A549 (cell line): ENCODE results near the gene RBM24. TPM values are rescaled to one million over a fixed set of nuclear protein-coding genes. Genes with fewer than 3 reads are reported as not detected.

Experiments
- ATAC-seq, 2 experiments: fragments of 200-7000 bp in 1 of 2; fragments of >200 bp in 1 of 2; cut with Nextera tagmentation in 1 of 2; cut with Tn5 transposase in 1 of 2; 3 replicates each; pipeline versions ENCODE4 v1.8.0 to v1.9.1; 2018 to 2020; ENCODE audit warnings: mild to moderate bottlenecking in 1 of 2, moderate library complexity in 1 of 2
- CTCF ChIA-PET: fragments of 300-600 bp; sonication (Branson Sonifier 250); formaldehyde crosslinking; extraction: SDS; loops from one replicate; lab custom pipeline; 2021; ENCODE audit warnings: antibody characterized with exemption, inconsistent platforms; lab: Yijun Ruan, JAX
- POLR2A ChIA-PET: fragments of 350-600 bp; formaldehyde crosslinking; extraction: SDS; loops from one replicate; lab custom pipeline; 2021; ENCODE audit warnings: antibody characterized with exemption, inconsistent platforms; lab: Yijun Ruan, JAX
- DNase-seq, 2 experiments: peaks; one replicate each; pipeline versions ENCODE4 v3.0.0 to v3.0.0-alpha.2; 2011 to 2016; ENCODE audit warnings: low read depth in 1 of 2, low spot score in 1 of 2
- FAIRE-seq: peaks from 2 replicates; lab custom pipeline; 2011; peaks lifted over from hg19 to GRCh38; lab: Jason Lieb, UNC
- H3K27ac ChIP-seq, 2 experiments: fragments of >200 bp; sonication (Bioruptor Twin); formaldehyde crosslinking; 3 replicates each; pipeline ENCODE4 v1.5.1; 2016 to 2017
- H3K4me1 ChIP-seq: fragments of >200 bp; sonication (Bioruptor Twin); formaldehyde crosslinking; 3 replicates; pipeline ENCODE4 v1.6.1; 2016
- H3K4me2 ChIP-seq: fragments of >200 bp; sonication (Bioruptor Twin); formaldehyde crosslinking; 3 replicates; pipeline ENCODE4 v1.6.1; 2016
- H3K4me3 ChIP-seq: fragments of >200 bp; sonication (Bioruptor Twin); formaldehyde crosslinking; 3 replicates; pipeline ENCODE4 v1.5.1; 2016
- H3K9me3 ChIP-seq: fragments of >200 bp; sonication (Bioruptor Twin); formaldehyde crosslinking; 3 replicates; pipeline ENCODE4 v1.6.1; 2016
- BCL3 ChIP-seq: fragments of >200 bp; sonication (Bioruptor Twin); formaldehyde crosslinking; IDR thresholded peaks from 3 replicates; pipeline ENCODE4 v1.6.1; 2016
- EHF ChIP-seq: fragments of 250-450 bp; sonication (Bioruptor Pico); IDR thresholded peaks from 2 replicates; pipeline ENCODE4 v1.5.0; 2020; ENCODE audit warnings: mild to moderate bottlenecking
- EP300 ChIP-seq, 2 experiments: fragments of >200 bp; sonication (Bioruptor Twin); formaldehyde crosslinking; IDR thresholded peaks; 2 replicates in 1 of 2; 3 replicates in 1 of 2; pipeline ENCODE4 v1.6.1; 2016 to 2017
- FOXS1 ChIP-seq: fragments of 250-450 bp; sonication (Bioruptor Pico); IDR thresholded peaks from 2 replicates; pipeline ENCODE4 v1.5.0; 2020; ENCODE audit warnings: mild to moderate bottlenecking, moderate library complexity
- HDAC2 ChIP-seq: fragments of 200-600 bp; sonication (generic); IDR thresholded peaks from 2 replicates; pipeline ENCODE4 v1.6.1; 2016
- HMGXB4 ChIP-seq: fragments of 250-450 bp; sonication (Bioruptor Pico); IDR thresholded peaks from 2 replicates; pipeline ENCODE4 v1.5.0; 2021; ENCODE audit warnings: mild to moderate bottlenecking, moderate library complexity, borderline replicate concordance
- MAFK ChIP-seq: fragments of 450-650 bp; IDR thresholded peaks from 2 replicates; pipeline ENCODE4 v1.6.1; 2014; ENCODE audit not compliant: partially characterized antibody
- PBX3 ChIP-seq: IDR thresholded peaks from 2 replicates; pipeline ENCODE4 v1.6.1; 2012
- RAD21 ChIP-seq, 2 experiments: fragments of >200 bp in 1 of 2; sonication (Bioruptor Twin) in 1 of 2; formaldehyde crosslinking in 1 of 2; IDR thresholded peaks in 1 of 2; conservative IDR thresholded peaks in 1 of 2; 2 replicates in 1 of 2; 3 replicates in 1 of 2; pipeline ENCODE4 v1.6.1; 2012 to 2018; ENCODE audit warnings: inconsistent platforms in 1 of 2
- RNF2 ChIP-seq: fragments of 200-600 bp; sonication (generic); IDR thresholded peaks from 2 replicates; pipeline ENCODE4 v1.6.1; 2016; ENCODE audit warnings: low read depth, mild to moderate bottlenecking, antibody characterized with exemption, moderate library complexity, borderline replicate concordance
- SREBF2 ChIP-seq: fragments of 450-650 bp; IDR thresholded peaks from 2 replicates; pipeline ENCODE4 v1.6.1; 2014; ENCODE audit warnings: mild to moderate bottlenecking, moderate library complexity
- TP53 ChIP-seq: fragments of 250-450 bp; sonication (Bioruptor Pico); IDR thresholded peaks from 2 replicates; pipeline ENCODE4 v1.5.0; 2021; ENCODE audit warnings: mild to moderate bottlenecking, moderate library complexity
- ZNF302 ChIP-seq: fragments of 250-450 bp; sonication (Bioruptor Pico); IDR thresholded peaks from 2 replicates; pipeline ENCODE4 v1.9.0; 2021; ENCODE audit warnings: inconsistent platforms, mild to moderate bottlenecking, moderate library complexity
- ZSCAN20 ChIP-seq: fragments of 250-450 bp; sonication (Bioruptor Pico); IDR thresholded peaks from 2 replicates; pipeline ENCODE4 v1.8.0; 2022; ENCODE audit warnings: mild to moderate bottlenecking, moderate library complexity
- WGBS: methylation state at CpG from one replicate; pipeline ENCODE4 v1.1.6; 2017; ENCODE audit errors: missing lambda C conversion rate; 5-methylcytosine and 5-hydroxymethylcytosine counted together
- polyA plus RNA-seq, 4 experiments: library from polyadenylated mRNA; depleted of rRNA in 3 of 4; stranded (reverse); fragments of >200 nt; fragmentation: RNase III in 1 of 4; extraction: RNeasy Plus Mini Kit Qiagen cat#74134 plus additional on column Dnase treatment in 1 of 4; gene quantifications; 2 replicates in 3 of 4; 3 replicates in 1 of 4; pipeline ENCODE4 v1.2.3, GENCODE V29; 2011 to 2017
- TF ChIP-seq, protein P1 (sequence below): fragments of 200-600 bp; sonication (generic); IDR thresholded peaks from 2 replicates; pipeline ENCODE4 v1.6.1; 2016; ENCODE audit warnings: antibody characterized with exemption, mild to moderate bottlenecking, moderate library complexity

The RBM24 gene
- polyA plus RNA-seq, 2 of the 4 experiments (the other 2 are of a cell fraction) = 13.7 to 27.5 TPM

DNA sequence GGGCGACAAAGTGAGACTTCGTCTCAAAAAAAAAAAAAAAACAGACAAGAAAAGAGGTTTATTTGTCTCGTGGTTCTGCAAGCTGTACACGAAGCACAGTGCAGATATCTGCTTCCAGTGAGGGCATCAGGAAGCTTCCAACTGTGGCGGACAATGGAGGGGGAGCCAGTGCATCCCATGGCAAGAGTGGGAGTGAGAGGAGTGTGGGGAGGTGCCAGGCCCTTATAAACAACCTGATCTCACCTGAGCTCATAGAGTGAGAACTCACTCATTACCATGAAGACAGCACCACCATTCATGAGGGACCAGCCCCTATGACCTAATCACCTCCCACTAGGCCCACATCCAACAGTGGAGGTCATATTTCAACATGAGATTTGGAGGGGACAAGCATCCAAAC is 19.5 kb downstream of the RBM24 start:
- no peak overlapping the region for H3K4me3 ChIP-seq
- no peaks in the 10 kb centered on the region for H3K9me3 ChIP-seq
- no peak for ATAC-seq
- no peaks in the 10 kb centered on the region for H3K4me1 ChIP-seq
- ChIA-PET POLR2A (no interaction called here), CTCF (interaction anchor here (0.6 to 1.0 kb wide), 3 partner anchors 48 to 1676 kb away, joined by 3 read pairs; no protein-coding TSS in a partner anchor)
- no peak for FAIRE-seq
- H3K27ac ChIP-seq = no peak overlapping the region
- TF ChIP-seq EHF (no peak), PBX3 (no peak)
- WGBS = 71% methylated on average over 5 of the region's 5 CpGs
- H3K4me2 ChIP-seq = no peak overlapping the region
- DNase-seq = no peak

- no peak for FAIRE-seq
- H3K27ac ChIP-seq = no peak overlapping the region
- POLR2A ChIA-PET = no interaction called here
- CTCF ChIA-PET = interaction anchor here (0.8 kb wide), 1 partner anchor 23 kb away, joined by 3 read pairs; the partner anchor contains the start of gene RBM24
- no peak for DNase-seq
- H3K4me2 ChIP-seq = no peak overlapping the region
- ATAC-seq = no peak
- no peaks in the 10 kb centered on the region for H3K4me1 ChIP-seq
- no peak overlapping the region for H3K4me3 ChIP-seq
- H3K9me3 ChIP-seq = no peaks in the 10 kb centered on the region
- TF ChIP-seq BCL3 = no peak
- no peak for TF ChIP-seq MAFK
- no peak for TF ChIP-seq SREBF2
- no peak for TF ChIP-seq RAD21 (conservative IDR thresholded peaks at IDR 0.05 in 1 of 2, IDR thresholded peaks at IDR 0.05 in 1 of 2)
- TF ChIP-seq FOXS1 (CRISPR knock-in tag) = no peak
- no peak for TF ChIP-seq EP300 (IDR thresholded peaks at IDR 0.05)
- TF ChIP-seq ZNF302 (CRISPR knock-in tag) = no peak
- TF ChIP-seq HMGXB4 (CRISPR knock-in tag) = no peak
- TF ChIP-seq TP53 = no peak
- TF ChIP-seq, protein P1, sequence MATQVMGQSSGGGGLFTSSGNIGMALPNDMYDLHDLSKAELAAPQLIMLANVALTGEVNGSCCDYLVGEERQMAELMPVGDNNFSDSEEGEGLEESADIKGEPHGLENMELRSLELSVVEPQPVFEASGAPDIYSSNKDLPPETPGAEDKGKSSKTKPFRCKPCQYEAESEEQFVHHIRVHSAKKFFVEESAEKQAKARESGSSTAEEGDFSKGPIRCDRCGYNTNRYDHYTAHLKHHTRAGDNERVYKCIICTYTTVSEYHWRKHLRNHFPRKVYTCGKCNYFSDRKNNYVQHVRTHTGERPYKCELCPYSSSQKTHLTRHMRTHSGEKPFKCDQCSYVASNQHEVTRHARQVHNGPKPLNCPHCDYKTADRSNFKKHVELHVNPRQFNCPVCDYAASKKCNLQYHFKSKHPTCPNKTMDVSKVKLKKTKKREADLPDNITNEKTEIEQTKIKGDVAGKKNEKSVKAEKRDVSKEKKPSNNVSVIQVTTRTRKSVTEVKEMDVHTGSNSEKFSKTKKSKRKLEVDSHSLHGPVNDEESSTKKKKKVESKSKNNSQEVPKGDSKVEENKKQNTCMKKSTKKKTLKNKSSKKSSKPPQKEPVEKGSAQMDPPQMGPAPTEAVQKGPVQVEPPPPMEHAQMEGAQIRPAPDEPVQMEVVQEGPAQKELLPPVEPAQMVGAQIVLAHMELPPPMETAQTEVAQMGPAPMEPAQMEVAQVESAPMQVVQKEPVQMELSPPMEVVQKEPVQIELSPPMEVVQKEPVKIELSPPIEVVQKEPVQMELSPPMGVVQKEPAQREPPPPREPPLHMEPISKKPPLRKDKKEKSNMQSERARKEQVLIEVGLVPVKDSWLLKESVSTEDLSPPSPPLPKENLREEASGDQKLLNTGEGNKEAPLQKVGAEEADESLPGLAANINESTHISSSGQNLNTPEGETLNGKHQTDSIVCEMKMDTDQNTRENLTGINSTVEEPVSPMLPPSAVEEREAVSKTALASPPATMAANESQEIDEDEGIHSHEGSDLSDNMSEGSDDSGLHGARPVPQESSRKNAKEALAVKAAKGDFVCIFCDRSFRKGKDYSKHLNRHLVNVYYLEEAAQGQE = no peak
- TF ChIP-seq HDAC2 = no peak
- TF ChIP-seq RNF2 = no peak
- TF ChIP-seq ZSCAN20 = no peak
- TF ChIP-seq, all 56 proteins: peak for 0
- WGBS = 89% methylated on average over 2 of the region's 2 CpGs
Observed at GRCh38 chr6:17303444-17303843, 22.3 kb downstream of the RBM24 start.
